A673 (cell line): Measurements from ENCODE around the gene MYO18A.

ENCODE experiments used
- EZH2 ChIP-seq: fragments of 200-600 bp; sonication (generic); IDR thresholded peaks from 2 replicates; pipeline ENCODE4 v1.6.1; 2017; ENCODE audit warnings: borderline replicate concordance, low read depth, mild to moderate bottlenecking, mixed read lengths, antibody characterized with exemption, low read length; ENCODE audit not compliant: poor library complexity, severe bottlenecking
- TF ChIP-seq, protein P1 (sequence below): fragments of 300-800, 200-600 bp; sonication (generic); conservative IDR thresholded peaks from 2 replicates; pipeline ENCODE4 v1.5.1; 2017; ENCODE audit warnings: low read depth, mild to moderate bottlenecking, antibody characterized with exemption, low read length, moderate library complexity, mixed read lengths

DNA sequence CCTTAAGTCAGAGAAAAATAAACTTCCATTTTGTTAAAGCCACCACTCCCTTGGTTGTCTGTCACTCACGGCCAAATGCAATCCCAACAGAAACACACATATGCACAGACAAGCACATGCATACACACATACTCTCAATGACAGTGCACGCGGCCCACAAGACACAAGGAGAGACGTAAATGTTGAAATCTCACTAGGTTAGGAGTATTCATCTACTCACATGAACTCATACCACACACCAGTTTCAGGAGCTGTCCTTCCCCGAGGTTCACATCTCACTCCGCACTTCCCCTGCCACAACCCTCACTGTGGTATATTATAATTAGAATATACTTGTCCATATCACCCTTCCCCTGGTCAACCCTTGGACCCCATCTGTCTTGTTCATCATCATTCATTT is 36.0 kb upstream of the MYO18A start:
- TF ChIP-seq, protein P1, sequence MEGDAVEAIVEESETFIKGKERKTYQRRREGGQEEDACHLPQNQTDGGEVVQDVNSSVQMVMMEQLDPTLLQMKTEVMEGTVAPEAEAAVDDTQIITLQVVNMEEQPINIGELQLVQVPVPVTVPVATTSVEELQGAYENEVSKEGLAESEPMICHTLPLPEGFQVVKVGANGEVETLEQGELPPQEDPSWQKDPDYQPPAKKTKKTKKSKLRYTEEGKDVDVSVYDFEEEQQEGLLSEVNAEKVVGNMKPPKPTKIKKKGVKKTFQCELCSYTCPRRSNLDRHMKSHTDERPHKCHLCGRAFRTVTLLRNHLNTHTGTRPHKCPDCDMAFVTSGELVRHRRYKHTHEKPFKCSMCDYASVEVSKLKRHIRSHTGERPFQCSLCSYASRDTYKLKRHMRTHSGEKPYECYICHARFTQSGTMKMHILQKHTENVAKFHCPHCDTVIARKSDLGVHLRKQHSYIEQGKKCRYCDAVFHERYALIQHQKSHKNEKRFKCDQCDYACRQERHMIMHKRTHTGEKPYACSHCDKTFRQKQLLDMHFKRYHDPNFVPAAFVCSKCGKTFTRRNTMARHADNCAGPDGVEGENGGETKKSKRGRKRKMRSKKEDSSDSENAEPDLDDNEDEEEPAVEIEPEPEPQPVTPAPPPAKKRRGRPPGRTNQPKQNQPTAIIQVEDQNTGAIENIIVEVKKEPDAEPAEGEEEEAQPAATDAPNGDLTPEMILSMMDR, result no peak
- no peak for TF ChIP-seq EZH2
